ENCODE results near the gene PSMA6.
"Not testable (repeated sequence)": the region's sequence is repeated elsewhere in the genome, so short reads cannot be mapped to it uniquely, and the experiment has no call there.

The PSMA6 gene

GRCh38 chr14:35326375-35326774 lies 34.2 kb downstream of the PSMA6 start:
- DNase-seq (ENCODE audit: low read depth) = no peak

- DNase-seq (ENCODE audit: low read depth) = no peak
Observed at GRCh38 chr14:35331605-35332516, 39.7 kb downstream of the PSMA6 start.

GRCh38 chr14:35332517-35333263 lies 40.5 kb downstream of the PSMA6 start:
- no peak for DNase-seq (ENCODE audit: low read depth)

- no peak for DNase-seq (ENCODE audit: low read depth)
Observed at GRCh38 chr14:35333264-35333730, 41.1 kb downstream of the PSMA6 start.

DNA sequence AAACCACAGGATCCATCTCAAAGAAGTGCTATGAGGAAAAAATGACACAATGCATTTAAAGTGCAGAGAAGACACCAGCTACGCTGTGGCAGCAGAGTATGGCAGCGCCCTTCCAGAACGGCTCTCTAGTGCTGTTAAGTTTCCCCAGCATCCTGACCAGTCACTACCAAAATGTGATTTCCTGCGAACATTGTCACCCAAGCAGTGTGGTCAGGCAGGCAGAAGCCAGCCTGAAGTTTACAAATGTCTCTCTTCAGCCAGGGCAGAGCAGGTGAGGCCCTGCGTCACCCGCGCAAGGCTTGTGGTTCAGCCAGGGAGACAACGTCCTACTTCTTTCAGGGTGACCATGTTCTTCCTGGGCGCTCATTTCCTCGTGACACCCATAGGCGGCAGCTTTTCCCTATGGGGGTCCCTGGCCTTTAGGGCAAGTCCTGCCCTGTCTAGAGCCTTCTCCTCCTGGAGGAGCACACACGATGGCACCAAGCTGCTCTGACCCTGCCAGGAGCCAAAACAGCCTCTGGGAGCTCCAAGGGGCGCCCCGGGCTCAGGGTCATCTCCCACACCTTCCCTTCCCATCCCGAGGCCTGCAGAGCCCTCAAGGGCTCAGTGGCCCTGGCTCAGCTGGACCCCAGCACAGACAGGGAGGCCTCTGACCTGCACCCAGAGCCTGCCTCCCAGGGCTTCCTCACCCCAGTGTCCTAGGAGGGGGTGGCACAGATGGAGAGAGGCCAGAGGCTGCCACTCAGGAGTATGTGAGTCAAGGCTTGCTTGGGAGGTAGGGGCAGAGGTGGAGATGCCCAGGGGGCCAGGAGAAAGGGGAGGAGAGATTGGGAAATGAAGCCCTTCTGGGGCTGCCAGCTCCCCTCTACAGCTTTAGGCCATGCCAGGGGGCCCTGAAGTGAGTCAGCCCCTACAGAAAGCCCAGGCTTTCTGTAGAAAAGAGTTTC lies 41.9 kb downstream of the PSMA6 start:
- DNase-seq (ENCODE audit: low read depth) = no peak

- DNase-seq (ENCODE audit: low read depth) = no peak
Observed at GRCh38 chr14:35335388-35336092, 43.4 kb downstream of the PSMA6 start.

DNA sequence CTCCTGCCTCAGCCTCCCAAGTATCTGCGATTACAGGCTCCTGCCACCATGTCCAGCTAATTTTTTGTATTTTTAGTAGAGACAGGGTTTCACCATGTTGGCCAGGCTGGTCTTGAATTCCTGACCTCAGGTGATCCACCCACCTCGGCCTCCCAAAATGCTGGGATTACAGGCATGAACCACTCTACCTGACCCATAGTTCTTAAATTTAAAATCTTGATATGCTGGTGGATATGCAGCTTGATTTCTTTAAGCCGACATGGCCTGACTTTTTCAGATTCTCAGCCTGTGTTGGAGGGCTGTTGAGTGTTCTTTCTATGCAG lies 44.0 kb downstream of the PSMA6 start:
- not testable (repeated sequence) for DNase-seq (ENCODE audit: low read depth)

DNA sequence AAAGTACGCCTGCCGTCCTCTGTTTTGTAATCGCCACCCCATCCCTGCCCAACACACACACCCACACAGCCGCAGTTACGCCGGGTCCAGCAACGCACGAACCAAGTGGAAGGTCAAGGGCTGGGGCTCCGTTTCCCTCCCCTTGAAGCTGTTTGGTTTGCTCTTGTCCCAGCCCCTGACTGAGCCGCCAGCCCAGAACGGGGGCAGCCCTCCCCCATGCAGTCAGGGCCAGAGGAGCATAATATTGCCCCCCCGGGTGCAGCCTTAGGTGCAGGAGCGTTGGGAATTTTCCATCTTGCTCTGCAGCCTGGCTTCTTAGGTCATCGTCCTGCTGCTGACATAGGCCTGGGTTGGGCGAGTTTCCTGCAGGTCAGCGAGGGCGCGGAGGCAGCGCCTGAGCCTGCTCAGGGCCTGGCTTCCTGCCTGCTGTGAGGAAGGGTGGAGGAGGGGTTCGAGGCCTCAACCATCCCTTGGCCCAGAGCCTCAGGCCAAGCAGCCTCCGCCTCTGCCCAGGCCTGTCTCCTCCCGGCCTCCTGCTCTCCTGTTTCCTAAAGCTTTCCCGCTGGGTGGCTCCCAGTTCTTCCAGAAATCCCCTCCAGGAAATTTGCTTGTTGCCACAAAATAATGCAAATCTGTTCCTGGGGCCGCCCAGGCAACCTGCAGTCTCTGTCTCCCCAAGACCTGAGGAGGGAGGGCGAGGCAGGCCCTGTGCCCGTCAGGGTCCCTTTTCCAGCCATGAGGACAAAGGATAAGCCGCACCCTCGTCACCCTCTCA lies 44.5 kb downstream of the PSMA6 start:
- DNase-seq (ENCODE audit: low read depth) = no peak

- DNase-seq (ENCODE audit: low read depth) = no peak
Observed at GRCh38 chr14:35337269-35338255, 45.4 kb downstream of the PSMA6 start.

DNA sequence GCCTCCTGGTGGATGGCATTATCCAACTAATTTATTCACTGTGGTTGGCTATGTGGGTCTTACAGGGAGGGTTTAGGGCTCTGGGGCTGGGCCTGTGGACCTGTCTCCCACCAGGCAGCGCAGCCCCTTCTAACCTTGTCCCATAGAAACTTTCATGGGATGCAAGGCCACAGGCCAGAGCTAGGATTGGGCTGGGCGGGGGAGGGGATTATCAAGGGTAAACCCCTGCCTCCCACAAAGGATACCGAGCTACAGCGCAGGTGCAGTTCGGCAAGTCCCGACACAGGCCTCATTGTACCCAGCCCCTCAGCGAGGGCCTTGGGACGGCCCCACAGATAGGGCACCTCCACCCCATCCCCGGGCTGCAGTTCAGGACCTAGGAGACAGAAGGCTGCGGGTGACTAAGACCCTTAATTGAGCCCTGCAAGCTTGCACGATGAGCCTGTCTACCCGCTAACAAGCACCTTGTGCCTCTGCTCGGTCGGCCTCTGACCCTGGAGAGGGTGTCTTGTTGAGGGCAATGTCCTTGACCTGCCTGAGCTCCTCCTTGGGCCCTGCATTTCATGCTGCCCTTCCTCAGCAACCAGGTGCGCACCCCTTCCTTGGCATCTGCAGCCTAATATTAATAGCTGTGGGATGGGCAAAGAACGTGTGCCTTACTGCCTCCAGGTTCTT lies 46.7 kb downstream of the PSMA6 start:
- no peak for DNase-seq (ENCODE audit: low read depth)

GRCh38 chr14:35339761-35340406 lies 47.7 kb downstream of the PSMA6 start:
- DNase-seq (ENCODE audit: low read depth) = no peak

DNA sequence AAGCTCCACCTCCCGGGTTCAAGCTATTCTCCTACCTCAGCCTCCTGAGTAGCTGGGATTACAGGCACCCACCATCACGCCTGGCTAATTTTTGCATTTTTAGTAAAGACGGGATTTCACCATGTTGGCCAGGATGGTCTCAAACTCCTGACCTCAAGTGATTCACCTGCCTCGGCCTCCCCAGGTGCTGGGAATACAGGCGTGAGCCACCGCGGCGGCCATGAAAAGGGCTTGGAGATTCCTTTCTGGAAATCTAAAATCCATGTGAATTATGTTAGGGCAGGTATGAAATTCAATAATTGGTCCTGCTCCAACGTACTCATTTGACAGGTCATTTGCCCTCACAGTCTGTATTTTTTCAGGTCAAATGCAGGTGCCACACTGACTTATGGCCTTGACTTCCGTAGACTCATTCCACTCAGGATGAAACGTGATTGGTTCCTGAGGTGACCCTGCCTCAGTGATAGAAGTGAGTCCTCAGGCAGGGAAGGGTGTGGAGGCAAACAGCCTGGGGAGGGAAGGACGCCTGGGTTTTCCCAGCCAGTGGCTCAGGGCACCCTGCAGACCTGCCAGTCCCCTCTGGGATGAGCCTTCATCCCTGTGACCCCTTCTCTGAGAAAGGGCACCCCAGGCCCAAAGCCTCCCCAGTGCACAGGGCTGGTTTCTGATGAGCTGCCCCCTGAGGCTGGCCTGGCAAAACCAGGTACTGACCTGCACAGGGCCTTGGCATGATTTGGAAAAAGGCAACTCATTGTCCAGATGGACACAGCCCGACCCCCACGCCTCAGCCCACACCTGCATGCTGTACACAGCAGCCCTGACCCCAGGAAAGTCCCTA lies 48.7 kb downstream of the PSMA6 start:
- no peak for DNase-seq (ENCODE audit: low read depth)

DNA sequence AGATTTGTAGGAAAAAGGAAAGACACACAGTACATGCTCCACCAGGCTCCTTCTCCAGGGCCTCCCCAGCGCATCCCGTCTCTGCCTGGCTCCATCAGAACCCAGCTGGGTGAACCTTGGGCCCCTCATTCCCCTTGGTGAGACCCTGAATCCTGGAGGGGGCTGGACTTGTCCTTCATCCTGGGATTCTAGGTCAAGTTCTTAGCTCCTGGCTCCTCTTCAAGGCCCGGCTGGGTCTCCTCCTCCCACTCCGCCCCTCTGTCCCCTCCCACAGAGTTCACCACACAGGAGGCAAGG lies 49.2 kb downstream of the PSMA6 start:
- DNase-seq (ENCODE audit: low read depth) = no peak

DNA sequence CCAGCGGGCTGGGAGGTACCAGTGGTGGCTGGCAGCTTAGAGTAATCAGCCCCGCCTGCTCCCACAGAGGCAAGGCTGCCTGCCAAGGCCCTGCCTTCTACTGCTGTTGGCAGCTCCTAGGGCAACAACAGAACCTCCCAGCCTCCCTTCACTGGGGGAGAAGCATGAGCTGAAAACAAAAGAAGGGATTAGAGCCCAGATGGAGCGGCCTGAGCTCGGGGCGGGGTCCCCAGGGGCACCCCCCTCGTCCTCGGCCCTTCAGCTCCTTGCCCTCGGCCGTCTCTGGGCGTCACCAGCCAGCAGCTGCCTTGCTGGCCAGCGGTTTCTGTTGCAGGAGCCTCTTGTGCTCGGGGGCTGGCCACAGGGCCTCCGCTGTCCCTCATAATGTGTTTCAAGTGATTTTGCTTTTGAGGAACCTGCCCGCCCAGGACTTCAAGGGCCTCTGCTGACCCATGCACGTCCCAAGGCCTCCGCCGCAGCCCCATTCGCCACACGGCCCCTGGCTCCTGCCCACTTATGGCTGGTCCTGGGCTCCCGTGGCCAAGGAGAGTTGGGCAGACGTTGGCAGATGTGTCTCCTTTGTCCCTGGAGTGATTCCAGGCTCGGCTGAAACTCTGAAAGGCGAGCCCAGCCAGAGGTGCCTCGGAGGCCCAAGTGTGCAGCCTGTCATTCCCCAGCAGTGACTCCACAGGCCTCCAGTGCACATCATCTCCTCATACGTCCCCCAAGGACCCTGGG lies 49.7 kb downstream of the PSMA6 start:
- no peak for DNase-seq (ENCODE audit: low read depth)

DNA sequence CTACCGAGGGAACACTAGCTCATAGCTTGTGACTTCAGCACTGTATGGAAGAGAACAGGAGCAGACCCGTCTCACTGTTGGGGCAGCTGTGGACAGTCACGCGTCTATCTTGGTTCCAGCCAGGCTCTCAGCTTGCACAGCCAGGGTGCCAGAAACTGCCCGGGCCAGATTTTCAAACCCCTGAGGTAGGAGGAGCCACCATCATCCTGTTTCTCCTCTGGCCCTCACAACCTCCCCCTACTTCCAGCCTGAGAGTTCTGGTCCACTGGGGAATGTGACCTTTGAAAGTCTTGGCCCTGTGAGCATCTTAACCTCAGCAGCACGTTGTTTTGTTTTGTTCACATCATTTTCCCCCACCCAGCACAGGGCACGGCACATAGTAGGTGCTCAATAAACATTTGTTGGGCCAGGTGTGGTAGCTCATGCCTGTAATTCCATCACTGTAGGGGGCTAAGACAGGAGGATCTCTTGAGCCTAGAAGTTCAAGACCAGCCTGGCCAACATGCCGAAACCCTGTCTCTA lies 50.4 kb downstream of the PSMA6 start:
- no peak for DNase-seq (ENCODE audit: low read depth)

GRCh38 chr14:35343702-35344101 lies 51.5 kb downstream of the PSMA6 start:
- DNase-seq (ENCODE audit: low read depth) = no peak
